ENCODE data around the gene EFCAB6.

Gene EFCAB6

GRCh38 chr22:43854121-43854785 is 42.1 kb upstream of the EFCAB6 start:
- Histone ChIP-seq H3K4me1 (ENCODE audit: control insufficient read depth, insufficient read depth, low read length) (no peaks in the 10 kb centered on the region), H3K36me3 (ENCODE audit: insufficient read depth, low read length) (no peaks in the 10 kb centered on the region), H3K4me2 (ENCODE audit: low read length) (no peak overlapping the region), H3K27me3 (ENCODE audit: control insufficient read depth, insufficient read depth, low read length) (peaks cover 42% of the 10 kb centered on the region), H3K9me3 (replicated peaks; ENCODE audit: low read length) (no peaks in the 10 kb centered on the region), H3K9ac (ENCODE audit: low read depth, low read length) (no peak overlapping the region), H3K4me3 (ENCODE audit: low read length) (no peak overlapping the region)

GRCh38 chr22:43853328-43853931 is 41.3 kb upstream of the EFCAB6 start:
- no peaks in the 10 kb centered on the region for H3K4me1 ChIP-seq (ENCODE audit: control insufficient read depth, insufficient read depth, low read length)
- H3K27me3 ChIP-seq (ENCODE audit: control insufficient read depth, insufficient read depth, low read length) = peaks cover 42% of the 10 kb centered on the region
- no peak overlapping the region for H3K9ac ChIP-seq (ENCODE audit: low read depth, low read length)
- no peaks in the 10 kb centered on the region for H3K9me3 ChIP-seq (replicated peaks; ENCODE audit: low read length)
- H3K4me2 ChIP-seq (ENCODE audit: low read length) = no peak overlapping the region
- H3K36me3 ChIP-seq (ENCODE audit: insufficient read depth, low read length) = no peaks in the 10 kb centered on the region
- H3K4me3 ChIP-seq (ENCODE audit: low read length) = no peak overlapping the region

GRCh38 chr22:43852573-43853327 is 40.6 kb upstream of the EFCAB6 start:
- Histone ChIP-seq H3K27me3 (ENCODE audit: control insufficient read depth, insufficient read depth, low read length) (peaks cover 42% of the 10 kb centered on the region), H3K36me3 (ENCODE audit: insufficient read depth, low read length) (no peaks in the 10 kb centered on the region), H3K4me1 (ENCODE audit: control insufficient read depth, insufficient read depth, low read length) (no peaks in the 10 kb centered on the region), H3K9me3 (replicated peaks; ENCODE audit: low read length) (no peaks in the 10 kb centered on the region), H3K9ac (ENCODE audit: low read depth, low read length) (no peak overlapping the region), H3K4me3 (ENCODE audit: low read length) (no peak overlapping the region), H3K4me2 (ENCODE audit: low read length) (no peak overlapping the region)

- no peak overlapping the region for H3K4me3 ChIP-seq (ENCODE audit: low read length)
- no peak overlapping the region for H3K9ac ChIP-seq (ENCODE audit: low read depth, low read length)
- peaks cover 42% of the 10 kb centered on the region for H3K27me3 ChIP-seq (ENCODE audit: control insufficient read depth, insufficient read depth, low read length)
- no peaks in the 10 kb centered on the region for H3K9me3 ChIP-seq (replicated peaks; ENCODE audit: low read length)
- no peaks in the 10 kb centered on the region for H3K4me1 ChIP-seq (ENCODE audit: control insufficient read depth, insufficient read depth, low read length)
- H3K36me3 ChIP-seq (ENCODE audit: insufficient read depth, low read length) = no peaks in the 10 kb centered on the region
- no peak overlapping the region for H3K4me2 ChIP-seq (ENCODE audit: low read length)
Observed at GRCh38 chr22:43851979-43852307, 39.8 kb upstream of the EFCAB6 start.

- Histone ChIP-seq H3K27me3 (ENCODE audit: control insufficient read depth, insufficient read depth, low read length) (peaks cover 45% of the 10 kb centered on the region), H3K4me3 (ENCODE audit: low read length) (no peak overlapping the region)
Observed at GRCh38 chr22:43851058-43851978, 39.2 kb upstream of the EFCAB6 start.

GRCh38 chr22:43850529-43850928 is 38.4 kb upstream of the EFCAB6 start:
- no peaks in the 10 kb centered on the region for H3K36me3 ChIP-seq (ENCODE audit: insufficient read depth, low read length)
- no peak overlapping the region for H3K9ac ChIP-seq (ENCODE audit: low read depth, low read length)
- no peak overlapping the region for H3K4me2 ChIP-seq (ENCODE audit: low read length)
- H3K9me3 ChIP-seq (replicated peaks; ENCODE audit: low read length) = no peaks in the 10 kb centered on the region
- peaks cover 52% of the 10 kb centered on the region for H3K27me3 ChIP-seq (ENCODE audit: control insufficient read depth, insufficient read depth, low read length)
- no peaks in the 10 kb centered on the region for H3K4me1 ChIP-seq (ENCODE audit: control insufficient read depth, insufficient read depth, low read length)
- H3K4me3 ChIP-seq (ENCODE audit: low read length) = no peak overlapping the region

More at GRCh38 chr22:43851058-43851978, 39.2 kb upstream of the EFCAB6 start:
- no peaks in the 10 kb centered on the region for H3K4me1 ChIP-seq (ENCODE audit: control insufficient read depth, insufficient read depth, low read length)
- H3K9ac ChIP-seq (ENCODE audit: low read depth, low read length) = no peak overlapping the region
- no peaks in the 10 kb centered on the region for H3K9me3 ChIP-seq (replicated peaks; ENCODE audit: low read length)
- H3K36me3 ChIP-seq (ENCODE audit: insufficient read depth, low read length) = no peaks in the 10 kb centered on the region
- no peak overlapping the region for H3K4me2 ChIP-seq (ENCODE audit: low read length)

- Histone ChIP-seq H3K9ac (ENCODE audit: low read depth, low read length) (no peak overlapping the region), H3K4me2 (ENCODE audit: low read length) (no peak overlapping the region), H3K9me3 (replicated peaks; ENCODE audit: low read length) (no peaks in the 10 kb centered on the region), H3K36me3 (ENCODE audit: insufficient read depth, low read length) (no peaks in the 10 kb centered on the region), H3K4me3 (ENCODE audit: low read length) (no peak overlapping the region), H3K4me1 (ENCODE audit: control insufficient read depth, insufficient read depth, low read length) (no peaks in the 10 kb centered on the region), H3K27me3 (ENCODE audit: control insufficient read depth, insufficient read depth, low read length) (peaks cover 57% of the 10 kb centered on the region)
Observed at GRCh38 chr22:43849731-43850130, 37.6 kb upstream of the EFCAB6 start.

- Histone ChIP-seq H3K4me3 (ENCODE audit: low read length) (no peak overlapping the region), H3K27me3 (ENCODE audit: control insufficient read depth, insufficient read depth, low read length) (peaks cover 65% of the 10 kb centered on the region), H3K4me1 (ENCODE audit: control insufficient read depth, insufficient read depth, low read length) (no peaks in the 10 kb centered on the region), H3K36me3 (ENCODE audit: insufficient read depth, low read length) (no peaks in the 10 kb centered on the region), H3K9me3 (replicated peaks; ENCODE audit: low read length) (no peaks in the 10 kb centered on the region), H3K9ac (ENCODE audit: low read depth, low read length) (no peak overlapping the region), H3K4me2 (ENCODE audit: low read length) (no peak overlapping the region)
Observed at GRCh38 chr22:43848366-43849171, 36.5 kb upstream of the EFCAB6 start.

- no peak overlapping the region for H3K4me3 ChIP-seq (ENCODE audit: low read length)
- H3K9me3 ChIP-seq (replicated peaks; ENCODE audit: low read length) = no peaks in the 10 kb centered on the region
- H3K9ac ChIP-seq (ENCODE audit: low read depth, low read length) = no peak overlapping the region
- no peaks in the 10 kb centered on the region for H3K4me1 ChIP-seq (ENCODE audit: control insufficient read depth, insufficient read depth, low read length)
- no peak overlapping the region for H3K4me2 ChIP-seq (ENCODE audit: low read length)
- no peaks in the 10 kb centered on the region for H3K36me3 ChIP-seq (ENCODE audit: insufficient read depth, low read length)
- peaks cover 65% of the 10 kb centered on the region for H3K27me3 ChIP-seq (ENCODE audit: control insufficient read depth, insufficient read depth, low read length)
Observed at GRCh38 chr22:43847376-43848289, 35.5 kb upstream of the EFCAB6 start.

- H3K36me3 ChIP-seq (ENCODE audit: insufficient read depth, low read length) = no peaks in the 10 kb centered on the region
- H3K4me2 ChIP-seq (ENCODE audit: low read length) = no peak overlapping the region
- no peaks in the 10 kb centered on the region for H3K9me3 ChIP-seq (replicated peaks; ENCODE audit: low read length)
- H3K9ac ChIP-seq (ENCODE audit: low read depth, low read length) = no peak overlapping the region
- peaks cover 65% of the 10 kb centered on the region for H3K27me3 ChIP-seq (ENCODE audit: control insufficient read depth, insufficient read depth, low read length)
- H3K4me3 ChIP-seq (ENCODE audit: low read length) = no peak overlapping the region
- no peaks in the 10 kb centered on the region for H3K4me1 ChIP-seq (ENCODE audit: control insufficient read depth, insufficient read depth, low read length)
Observed at GRCh38 chr22:43846966-43847365, 34.9 kb upstream of the EFCAB6 start.

All from skeletal muscle satellite cell (primary cell).